ENCODE measurements around the gene HSPB6. TPM values are rescaled to one million over a fixed set of nuclear protein-coding genes. Genes with fewer than 3 reads are reported as not detected.

Gene HSPB6
- total RNA-seq, 4 donors from 2014 or later, result 107 to 203 (median 128) TPM

DNA sequence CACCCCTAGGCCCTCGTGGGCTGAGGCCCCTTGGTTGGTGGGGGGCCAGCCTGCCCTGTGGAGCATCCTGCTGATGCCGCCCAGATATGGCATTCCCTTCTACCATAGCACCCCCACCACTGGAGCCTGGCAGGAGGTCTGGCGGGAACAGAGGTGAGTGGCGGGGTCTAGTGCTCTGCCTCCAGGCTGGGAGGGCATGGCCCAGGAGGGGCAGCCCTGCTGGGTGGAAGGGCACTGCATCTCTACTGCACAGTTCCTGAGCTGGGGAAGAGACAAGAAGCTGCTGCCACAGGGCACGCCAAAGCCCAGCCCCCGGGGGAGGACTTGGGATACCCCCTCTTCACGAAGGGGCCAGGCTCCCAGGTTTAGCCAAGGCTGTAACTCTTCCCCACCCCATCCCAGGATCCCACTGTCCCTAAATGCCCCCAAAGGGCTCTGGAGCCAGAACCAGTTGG is 41.4 kb downstream of the HSPB6 start:
- DNase-seq (ENCODE audit: low spot score) (no peak), ATAC-seq (ENCODE audit: low FRiP score) (no peak)
- TF ChIP-seq, protein P1, sequence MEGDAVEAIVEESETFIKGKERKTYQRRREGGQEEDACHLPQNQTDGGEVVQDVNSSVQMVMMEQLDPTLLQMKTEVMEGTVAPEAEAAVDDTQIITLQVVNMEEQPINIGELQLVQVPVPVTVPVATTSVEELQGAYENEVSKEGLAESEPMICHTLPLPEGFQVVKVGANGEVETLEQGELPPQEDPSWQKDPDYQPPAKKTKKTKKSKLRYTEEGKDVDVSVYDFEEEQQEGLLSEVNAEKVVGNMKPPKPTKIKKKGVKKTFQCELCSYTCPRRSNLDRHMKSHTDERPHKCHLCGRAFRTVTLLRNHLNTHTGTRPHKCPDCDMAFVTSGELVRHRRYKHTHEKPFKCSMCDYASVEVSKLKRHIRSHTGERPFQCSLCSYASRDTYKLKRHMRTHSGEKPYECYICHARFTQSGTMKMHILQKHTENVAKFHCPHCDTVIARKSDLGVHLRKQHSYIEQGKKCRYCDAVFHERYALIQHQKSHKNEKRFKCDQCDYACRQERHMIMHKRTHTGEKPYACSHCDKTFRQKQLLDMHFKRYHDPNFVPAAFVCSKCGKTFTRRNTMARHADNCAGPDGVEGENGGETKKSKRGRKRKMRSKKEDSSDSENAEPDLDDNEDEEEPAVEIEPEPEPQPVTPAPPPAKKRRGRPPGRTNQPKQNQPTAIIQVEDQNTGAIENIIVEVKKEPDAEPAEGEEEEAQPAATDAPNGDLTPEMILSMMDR (IDR thresholded peaks at IDR 0.05), result no peak

DNA sequence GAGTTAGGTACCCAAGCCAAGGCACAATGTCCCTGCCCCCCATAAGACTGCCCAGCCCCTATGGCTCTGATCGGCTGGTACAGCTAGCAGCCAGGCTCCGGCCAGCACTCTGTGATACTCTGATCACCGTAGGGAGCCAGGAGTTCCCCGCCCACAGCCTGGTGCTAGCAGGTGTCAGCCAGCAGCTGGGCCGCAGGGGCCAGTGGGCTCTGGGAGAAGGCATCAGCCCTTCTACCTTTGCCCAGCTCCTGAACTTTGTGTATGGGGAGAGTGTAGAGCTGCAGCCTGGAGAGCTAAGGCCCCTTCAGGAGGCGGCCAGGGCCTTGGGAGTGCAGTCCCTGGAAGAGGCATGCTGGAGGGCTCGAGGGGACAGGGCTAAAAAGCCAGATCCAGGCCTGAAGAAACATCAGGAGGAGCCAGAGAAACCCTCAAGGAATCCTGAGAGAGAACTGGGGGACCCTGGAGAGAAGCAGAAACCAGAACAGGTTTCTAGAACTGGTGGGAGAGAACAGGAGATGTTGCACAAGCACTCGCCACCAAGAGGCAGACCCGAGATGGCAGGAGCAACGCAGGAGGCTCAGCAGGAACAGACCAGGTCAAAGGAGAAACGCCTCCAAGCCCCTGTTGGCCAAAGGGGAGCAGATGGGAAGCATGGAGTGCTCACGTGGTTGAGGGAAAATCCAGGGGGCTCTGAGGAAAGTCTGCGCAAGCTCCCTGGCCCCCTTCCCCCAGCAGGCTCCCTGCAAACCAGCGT is 42.1 kb downstream of the HSPB6 start:
- TF ChIP-seq, protein P1 (IDR thresholded peaks at IDR 0.05), result no peak
- ATAC-seq (ENCODE audit: low FRiP score), result no peak
- no peak for DNase-seq (ENCODE audit: low spot score)

DNA sequence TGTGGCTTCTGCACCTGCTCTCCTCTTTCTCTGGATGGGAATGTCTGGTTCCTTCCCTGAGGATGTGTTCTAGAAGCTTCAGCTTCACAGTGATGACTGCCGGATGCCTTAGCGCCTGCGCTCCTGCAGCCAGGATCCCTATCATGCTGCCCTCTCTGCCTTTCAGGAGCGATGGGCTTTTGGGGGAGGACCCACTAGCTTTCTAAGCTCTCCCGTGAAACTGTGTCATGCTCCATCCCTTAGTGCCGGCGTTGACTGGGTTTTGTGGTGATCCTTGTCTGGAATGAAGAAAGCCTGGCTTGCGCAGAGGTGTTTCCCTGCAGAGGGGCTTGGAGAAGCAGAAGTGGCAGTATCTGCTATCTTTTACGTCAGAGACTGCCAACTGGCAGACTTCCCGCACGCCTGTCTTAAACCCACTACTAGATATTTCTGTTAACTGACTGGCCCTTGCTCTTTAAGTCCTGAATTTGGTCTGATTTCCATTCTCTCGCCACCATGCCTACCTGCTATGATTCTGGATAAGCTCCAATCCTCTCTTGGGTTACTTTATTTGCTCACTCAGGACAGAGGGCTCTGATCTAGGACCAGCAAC is 42.8 kb downstream of the HSPB6 start:
- DNase-seq (ENCODE audit: low spot score) (no peak), ATAC-seq (ENCODE audit: low FRiP score) (no peak)
- TF ChIP-seq, protein P1 (IDR thresholded peaks at IDR 0.05), result no peak

DNA sequence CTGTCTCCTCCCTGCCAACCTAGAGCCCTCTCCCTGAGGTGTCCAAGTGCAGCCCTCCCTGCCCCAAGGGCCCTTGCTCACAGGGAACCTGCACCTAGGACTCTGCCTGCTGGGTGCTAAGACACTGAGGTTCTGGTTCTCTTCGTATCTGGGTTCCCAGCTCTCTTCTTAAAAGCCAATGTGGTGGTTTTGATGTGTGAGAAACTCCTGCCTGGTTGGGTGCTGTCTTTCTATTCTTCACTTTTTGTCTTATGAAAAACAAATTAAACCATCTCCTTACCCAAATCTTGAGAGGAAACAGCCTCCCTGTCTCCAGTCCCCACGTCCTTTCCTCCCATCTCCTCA is 43.4 kb downstream of the HSPB6 start:
- ATAC-seq (ENCODE audit: low FRiP score), result no peak
- TF ChIP-seq, protein P1 (IDR thresholded peaks at IDR 0.05), result no peak
- no peak for DNase-seq (ENCODE audit: low spot score)

DNA sequence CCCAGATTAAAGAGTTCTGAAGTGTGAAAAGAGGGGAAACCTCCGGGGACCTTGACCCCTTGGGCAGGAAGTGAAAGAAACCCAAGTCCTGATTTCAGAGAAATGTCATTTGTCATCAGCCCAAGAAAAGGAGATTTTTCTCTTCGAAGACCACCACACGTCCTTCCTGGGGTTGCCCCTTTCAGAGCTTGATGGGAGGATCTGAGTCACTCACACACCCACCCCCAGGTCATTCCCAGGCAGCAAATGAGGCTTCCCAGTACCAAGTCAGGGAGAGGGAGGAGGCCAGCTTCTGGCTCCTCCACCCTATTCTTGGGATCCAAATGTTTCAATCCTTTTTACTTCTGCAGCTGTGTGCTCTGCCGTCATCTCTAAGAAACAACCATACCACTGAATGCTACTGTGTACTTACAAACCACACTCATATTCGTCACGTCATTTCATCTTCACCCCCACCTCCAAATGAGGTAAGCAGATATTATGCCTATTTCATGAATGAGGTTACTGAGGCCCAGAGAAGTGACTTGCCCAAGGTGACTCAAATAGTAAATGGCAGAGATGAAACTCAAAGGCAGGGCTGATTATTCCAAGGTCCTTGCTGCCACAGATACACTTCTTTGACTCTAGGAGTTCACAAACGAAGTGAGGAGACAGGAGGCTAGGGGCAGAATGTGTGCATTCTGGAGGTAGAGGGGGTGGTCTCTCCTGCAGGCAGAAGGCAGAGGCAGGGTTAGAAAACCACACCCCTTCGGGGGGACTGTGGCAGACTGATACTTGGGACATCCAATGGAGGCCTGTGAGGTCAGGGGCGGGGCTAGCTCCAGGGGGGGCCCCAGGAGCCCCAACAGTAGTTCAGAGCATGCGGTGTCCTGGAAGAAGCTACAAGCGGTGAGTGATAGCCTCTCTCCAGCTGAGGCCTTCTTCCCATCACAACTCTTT is 44.0 kb downstream of the HSPB6 start:
- DNase-seq (ENCODE audit: low spot score), result no peak
- TF ChIP-seq, protein P1 (IDR thresholded peaks at IDR 0.05), result no peak
- no peak for ATAC-seq (ENCODE audit: low FRiP score)

DNA sequence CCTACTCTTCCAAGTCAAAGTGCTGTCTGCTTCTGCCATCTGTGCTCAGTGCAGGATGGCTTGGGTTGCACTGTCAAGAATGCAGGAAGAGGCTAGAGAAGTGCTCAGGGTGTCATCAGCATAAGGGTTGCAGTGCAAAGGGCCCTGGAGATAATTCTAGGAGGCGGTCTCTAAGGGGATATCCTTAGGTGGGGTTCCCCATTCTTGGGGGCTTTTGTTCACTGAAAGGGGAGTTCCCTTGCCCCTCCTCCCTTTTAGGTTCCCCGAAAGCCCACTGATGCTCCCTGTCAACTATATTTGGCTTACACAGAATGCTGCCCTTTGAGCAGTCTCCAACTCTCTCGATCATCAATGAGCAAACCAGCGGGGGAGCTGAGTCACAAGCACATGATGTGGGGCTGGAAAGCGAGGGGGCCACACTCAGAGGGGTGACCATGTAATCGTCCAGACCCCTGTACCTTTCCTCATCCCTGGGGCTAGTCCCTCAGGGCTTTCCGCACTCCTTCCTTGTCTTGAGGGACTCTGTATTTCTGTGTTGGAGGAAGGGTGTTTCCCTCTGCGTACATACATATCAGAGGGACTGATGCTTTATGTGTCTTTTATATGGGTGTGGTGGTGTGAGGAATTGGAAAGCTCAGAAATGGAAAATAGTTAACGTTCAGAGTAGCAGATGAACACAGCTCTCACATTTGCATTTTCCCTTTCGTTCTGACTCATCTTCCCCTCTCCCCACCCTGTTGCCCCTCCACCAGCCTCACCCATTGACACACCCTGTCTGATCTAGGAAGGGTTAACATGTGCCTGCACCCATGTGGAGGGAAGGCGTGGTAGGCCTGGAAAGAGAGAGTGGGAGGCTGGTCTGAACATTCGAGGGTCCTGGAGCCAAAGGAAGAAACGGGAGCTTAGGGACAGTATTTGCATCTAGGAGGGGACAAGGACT is 45.8 kb downstream of the HSPB6 start:
- TF ChIP-seq, protein P1 (IDR thresholded peaks at IDR 0.05), result no peak
- no peak for ATAC-seq (ENCODE audit: low FRiP score)
- no peak for DNase-seq (ENCODE audit: low spot score)
